Endometrial microvascular endothelial cells (primary cell): ENCODE measurements around the gene COLEC11. TPM values are rescaled to one million over a fixed set of nuclear protein-coding genes. Genes with fewer than 3 reads are reported as not detected.

Experiments
- in situ Hi-C: cut with HindIII; loops from 2 replicates; pipeline ENCODE4 v1.10.0; 2017; ENCODE audit warnings: low sequenced_read_pairs, low pct_unique_long_range_greater_than_20kb; ENCODE audit errors: inconsistent ontology term
- total RNA-seq: library from RNA; depleted of rRNA; stranded (reverse); fragments of >200 nt; gene quantifications from one replicate; pipeline ENCODE4 v1.2.3, GENCODE V29; 2015; ENCODE audit errors: inconsistent ontology term

Gene COLEC11
- total RNA-seq, 1 donor from 2014 or later: not detected

- in situ Hi-C loops: no loop called here
These were observed 13.3 kb upstream of the COLEC11 start for GRCh38 chr2:3581367-3582262.

GRCh38 chr2:3584076-3584475 is 10.8 kb upstream of the COLEC11 start:
- in situ Hi-C loops: no loop called here

GRCh38 chr2:3584608-3585260 is 10.2 kb upstream of the COLEC11 start:
- in situ Hi-C loops: no loop called here

GRCh38 chr2:3585261-3586109 is 9.4 kb upstream of the COLEC11 start:
- in situ Hi-C loops: no loop called here

- in situ Hi-C loops: no loop called here
These were observed 8.7 kb upstream of the COLEC11 start for GRCh38 chr2:3586220-3586619.

- in situ Hi-C loops: no loop called here
These were observed 7.9 kb upstream of the COLEC11 start for GRCh38 chr2:3587021-3587420.

GRCh38 chr2:3587432-3587831 is 7.5 kb upstream of the COLEC11 start:
- in situ Hi-C loops: no loop called here

- in situ Hi-C loops: no loop called here
These were observed 6.8 kb upstream of the COLEC11 start for GRCh38 chr2:3588084-3588483.

- in situ Hi-C loops: no loop called here
These were observed 5.8 kb upstream of the COLEC11 start for GRCh38 chr2:3589086-3589485.

GRCh38 chr2:3595404-3595803 is 492 bp downstream of the COLEC11 start:
- in situ Hi-C loops: no loop called here

- in situ Hi-C loops: no loop called here
These were observed 1.1 kb downstream of the COLEC11 start for GRCh38 chr2:3595985-3596384.

GRCh38 chr2:3596901-3597417 is 2.0 kb downstream of the COLEC11 start:
- in situ Hi-C loops: no loop called here

- in situ Hi-C loops: no loop called here
These were observed 2.7 kb downstream of the COLEC11 start for GRCh38 chr2:3597567-3597966.

- in situ Hi-C loops: no loop called here
These were observed 3.4 kb downstream of the COLEC11 start for GRCh38 chr2:3598197-3598910.

- in situ Hi-C loops: no loop called here
These were observed 4.3 kb downstream of the COLEC11 start for GRCh38 chr2:3598912-3599854.

- in situ Hi-C loops: no loop called here
These were observed 5.4 kb downstream of the COLEC11 start for GRCh38 chr2:3600256-3600855.

- in situ Hi-C loops: no loop called here
These were observed 6.8 kb downstream of the COLEC11 start for GRCh38 chr2:3601561-3602271.
